Neuronal stem cell (in vitro differentiated cells): Measurements from ENCODE around the gene SREK1.
"Not testable (repeated sequence)": the region's sequence is repeated elsewhere in the genome, so short reads cannot be mapped to it uniquely, and the experiment has no call there.

Source experiments
- DNase-seq: peaks from one replicate; pipeline ENCODE4 v3.0.0-alpha.2; 2013; ENCODE audit warnings: low spot score
- H2AFZ ChIP-seq: one replicate; pipeline ENCODE4 v1.6.1; 2013; ENCODE audit warnings: mild to moderate bottlenecking, low read length, inconsistent platforms
- H2AK5ac ChIP-seq: 2 replicates; pipeline ENCODE4 v1.6.1; 2013; ENCODE audit warnings: low read depth, mild to moderate bottlenecking, inconsistent platforms, low read length, moderate library complexity, mixed read lengths
- H2BK120ac ChIP-seq: 2 replicates; pipeline ENCODE4 v1.6.1; 2013; ENCODE audit warnings: low read depth, mild to moderate bottlenecking, inconsistent platforms, low read length, moderate library complexity, mixed read lengths
- H2BK12ac ChIP-seq: one replicate; pipeline ENCODE4 v1.6.1; 2013; ENCODE audit warnings: low read length, inconsistent platforms
- H2BK15ac ChIP-seq: 2 replicates; pipeline ENCODE4 v1.6.1; 2013; ENCODE audit warnings: mild to moderate bottlenecking, low read length, inconsistent platforms, mixed read lengths
- H2BK5ac ChIP-seq: one replicate; pipeline ENCODE4 v1.6.1; 2013; ENCODE audit warnings: inconsistent platforms, mild to moderate bottlenecking, low read length, moderate library complexity
- H3K14ac ChIP-seq: one replicate; pipeline ENCODE4 v1.6.1; 2013; ENCODE audit warnings: low read length, inconsistent platforms
- H3K18ac ChIP-seq: 2 replicates; pipeline ENCODE4 v1.6.1; 2013; ENCODE audit warnings: low read length, inconsistent platforms
- H3K23ac ChIP-seq: 2 replicates; pipeline ENCODE4 v1.6.1; 2013; ENCODE audit warnings: low read depth, mild to moderate bottlenecking, mixed read lengths, low read length, inconsistent platforms; ENCODE audit not compliant: poor library complexity
- H3K27ac ChIP-seq: replicated peaks from 3 replicates; pipeline ENCODE4 v1.5.1; 2013; ENCODE audit warnings: low read length, inconsistent platforms
- H3K27me3 ChIP-seq, 3 experiments: 2 replicates each; pipeline ENCODE4 v1.6.1; 2013; ENCODE audit warnings: low read length in 3 of 3, mild to moderate bottlenecking in 2 of 3, inconsistent platforms in 1 of 3, low read depth in 1 of 3, mixed read lengths in 1 of 3, moderate library complexity in 1 of 3; ENCODE audit not compliant: control insufficient read depth in 3 of 3, insufficient read depth in 3 of 3
- H3K36me3 ChIP-seq, 2 donors: replicated peaks in 1 of 2; 2 replicates each; pipeline ENCODE4 v1.6.1; 2013; ENCODE audit warnings: low read length in 2 of 2; ENCODE audit not compliant: control insufficient read depth in 2 of 2, insufficient read depth in 2 of 2
- H3K4ac ChIP-seq: 2 replicates; pipeline ENCODE4 v1.6.1; 2013; ENCODE audit warnings: inconsistent platforms, mild to moderate bottlenecking, low read length, moderate library complexity
- H3K4me1 ChIP-seq, 2 donors: 1 replicate in 1 of 2; 2 replicates in 1 of 2; pipeline ENCODE4 v1.6.1; 2013; ENCODE audit warnings: low read length in 2 of 2, low read depth in 1 of 2; ENCODE audit not compliant: control insufficient read depth in 2 of 2, insufficient read depth in 1 of 2
- H3K4me2 ChIP-seq: one replicate; pipeline ENCODE4 v1.6.1; 2013; ENCODE audit warnings: mild to moderate bottlenecking, low read length, inconsistent platforms; ENCODE audit not compliant: insufficient read depth, poor library complexity, severe bottlenecking
- H3K4me3 ChIP-seq, 2 donors: 2 replicates each; pipeline ENCODE4 v1.5.1; 2013; ENCODE audit warnings: low read length in 2 of 2, mild to moderate bottlenecking in 2 of 2, inconsistent platforms in 1 of 2, moderate library complexity in 1 of 2
- H3K79me1 ChIP-seq: one replicate; pipeline ENCODE4 v1.6.1; 2013; ENCODE audit warnings: low read depth, mild to moderate bottlenecking, inconsistent platforms, low read length, moderate library complexity
- H3K9ac ChIP-seq: one replicate; pipeline ENCODE4 v1.6.1; 2013; ENCODE audit warnings: mild to moderate bottlenecking, low read depth, low read length, inconsistent platforms; ENCODE audit not compliant: poor library complexity
- H3K9me3 ChIP-seq, 2 donors: replicated peaks in 1 of 2; 2 replicates each; pipeline versions ENCODE3 to v1.6.1; 2013; ENCODE audit warnings: low read length in 2 of 2, mild to moderate bottlenecking in 2 of 2, inconsistent platforms in 1 of 2, low read depth in 1 of 2, mixed read lengths in 1 of 2, moderate library complexity in 1 of 2; ENCODE audit not compliant: control insufficient read depth in 2 of 2, insufficient read depth in 1 of 2
- H4K8ac ChIP-seq: one replicate; pipeline ENCODE4 v1.6.1; 2013; ENCODE audit warnings: low read depth, mild to moderate bottlenecking, inconsistent platforms, low read length, moderate library complexity
- H4K91ac ChIP-seq: one replicate; pipeline ENCODE4 v1.6.1; 2013; ENCODE audit warnings: low read length, low read depth, mild to moderate bottlenecking, inconsistent platforms; ENCODE audit not compliant: poor library complexity
- WGBS, 2 donors: extraction: QIAGEN DNeasy Blood & Tissue Kit; methylation state at CpG; one replicate each; pipeline ENCODE4 v1.1.7; 2013; ENCODE audit warnings: missing lambda C conversion rate in 2 of 2, mixed read lengths in 1 of 2; ENCODE audit not compliant: insufficient read length in 2 of 2, insufficient replicate concordance in 1 of 2; ENCODE audit errors: extremely low coverage in 2 of 2; 5-methylcytosine and 5-hydroxymethylcytosine counted together

SREK1 gene

DNA sequence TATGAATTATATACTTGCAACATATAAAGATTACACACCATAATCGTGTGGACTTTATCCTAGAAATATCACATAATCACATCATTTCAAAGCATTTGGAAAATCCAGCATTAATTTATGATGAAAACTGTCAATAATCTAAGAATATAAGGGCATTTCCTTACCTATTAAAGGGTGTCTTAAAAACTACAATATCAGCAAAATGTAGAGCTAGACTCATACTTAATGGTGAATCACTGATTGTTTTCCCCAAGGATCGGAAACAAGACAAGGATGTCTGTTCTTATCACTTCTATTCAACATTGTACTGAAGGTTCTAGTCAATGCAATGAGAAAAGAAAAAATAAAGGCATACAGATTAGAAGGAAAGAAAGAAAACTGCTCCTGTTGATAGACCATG lies 8.0 kb upstream of the SREK1 start:
- Histone ChIP-seq H3K4me2 (no peak overlapping the region), H3K4me3 (no peak overlapping the region), H2AFZ (no peak overlapping the region), H3K79me1 (no peaks in the 10 kb centered on the region), H2BK120ac (no peak overlapping the region), H3K4ac (no peak overlapping the region), H3K18ac (no peak overlapping the region), H4K8ac (no peak overlapping the region), H2BK15ac (no peak overlapping the region), H3K9me3 (no peaks in the 10 kb centered on the region), H3K27me3 (peaks cover 0 to 13% (median 0%) of the 10 kb centered on the region in 3 experiments), H4K91ac (no peak overlapping the region), H3K27ac (no peak overlapping the region), H3K9ac (no peak overlapping the region), H3K36me3 (no peaks in the 10 kb centered on the region), H2AK5ac (no peak overlapping the region), H3K14ac (no peak overlapping the region), H3K4me1 (no peaks in the 10 kb centered on the region), H3K23ac (no peak overlapping the region), H2BK12ac (no peak overlapping the region), H2BK5ac (no peak overlapping the region)
- WGBS, 2 donors, result no CpG with 5 or more reads among the region's 2 CpGs
- DNase-seq, result no peak

DNA sequence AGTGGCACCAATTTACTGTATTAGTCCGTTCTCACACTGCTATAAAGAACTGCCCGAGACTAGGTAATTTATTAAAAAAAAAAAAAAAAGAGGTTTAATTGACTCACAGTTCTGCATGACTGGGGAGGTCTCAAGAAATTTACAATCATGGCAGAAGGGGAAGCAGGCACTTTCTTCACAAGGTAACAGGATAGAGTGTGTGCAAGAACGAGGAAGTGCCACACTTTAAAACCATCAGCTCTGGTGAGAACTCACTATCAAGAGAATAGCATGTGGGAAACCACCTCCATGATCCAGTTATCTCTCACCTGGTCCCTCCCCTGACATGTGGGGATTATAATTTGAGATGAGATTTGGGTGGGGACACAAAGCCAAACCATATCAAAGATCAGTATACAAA lies 7.2 kb upstream of the SREK1 start:
- H2BK12ac ChIP-seq, H2BK15ac ChIP-seq, H3K4me1 ChIP-seq, H3K4me2 ChIP-seq, H2BK5ac ChIP-seq, DNase-seq, H3K14ac ChIP-seq, H2AFZ ChIP-seq, H2BK120ac ChIP-seq, H4K91ac ChIP-seq, H3K9ac ChIP-seq, H3K27ac ChIP-seq, H3K4ac ChIP-seq, H3K23ac ChIP-seq, H2AK5ac ChIP-seq, H3K36me3 ChIP-seq, H3K79me1 ChIP-seq, H3K9me3 ChIP-seq, H3K18ac ChIP-seq, H4K8ac ChIP-seq, H3K4me3 ChIP-seq: not testable (repeated sequence)
- no CpG with 5 or more reads among the region's 3 CpGs for WGBS, 2 donors
- peaks cover 0 to 13% (median 0%) of the 10 kb centered on the region in 3 experiments for H3K27me3 ChIP-seq

DNA sequence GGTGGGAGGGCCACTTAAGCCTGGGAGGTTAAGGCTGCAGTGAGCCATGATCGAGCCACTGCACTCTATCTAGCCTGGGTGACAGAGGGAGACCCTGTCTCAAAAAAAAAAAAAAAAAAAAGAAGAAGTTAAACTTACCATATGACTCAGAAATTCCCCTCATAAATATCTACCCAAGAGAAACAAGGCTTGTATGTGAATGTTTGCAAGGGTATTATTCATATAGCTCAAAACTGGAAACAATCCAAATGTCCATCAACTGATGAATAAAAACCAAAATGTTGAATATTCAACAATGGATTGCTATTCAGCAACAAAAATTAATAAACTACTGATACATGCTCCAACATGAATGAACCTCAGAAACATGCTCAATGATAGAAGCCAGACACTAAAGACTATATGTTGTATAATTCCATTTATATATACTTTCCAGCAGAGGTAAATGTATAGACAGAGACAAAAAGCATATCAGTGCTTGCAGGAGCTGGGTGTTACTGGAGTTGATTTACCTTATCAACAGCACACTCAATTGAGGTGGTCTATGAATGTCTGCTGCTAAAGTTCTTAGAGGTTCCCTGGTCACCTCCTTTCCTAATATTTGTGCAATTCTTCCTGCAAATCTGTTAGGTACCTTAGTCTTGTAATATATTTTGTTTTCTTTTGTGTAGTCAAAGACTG lies 5.3 kb upstream of the SREK1 start:
- Histone ChIP-seq H2BK5ac (no peak overlapping the region), H2BK12ac (no peak overlapping the region), H3K9me3 (no peaks in the 10 kb centered on the region), H3K9ac (no peak overlapping the region), H3K79me1 (no peaks in the 10 kb centered on the region), H4K91ac (no peak overlapping the region), H3K4me1 (peaks cover 2% of the 10 kb centered on the region in 2 donors), H3K23ac (no peak overlapping the region), H3K4me2 (no peak overlapping the region), H3K14ac (no peak overlapping the region), H2BK120ac (no peak overlapping the region), H3K18ac (no peak overlapping the region), H3K4ac (no peak overlapping the region), H3K27ac (no peak overlapping the region), H2AK5ac (no peak overlapping the region), H4K8ac (no peak overlapping the region), H2AFZ (no peak overlapping the region), H3K27me3 (peaks cover 0 to 13% (median 0%) of the 10 kb centered on the region in 3 experiments), H2BK15ac (no peak overlapping the region), H3K36me3 (no peaks in the 10 kb centered on the region), H3K4me3 (no peak overlapping the region)
- DNase-seq, result no peak
- WGBS, 2 donors, result no CpG with 5 or more reads among the region's 1 CpG

DNA sequence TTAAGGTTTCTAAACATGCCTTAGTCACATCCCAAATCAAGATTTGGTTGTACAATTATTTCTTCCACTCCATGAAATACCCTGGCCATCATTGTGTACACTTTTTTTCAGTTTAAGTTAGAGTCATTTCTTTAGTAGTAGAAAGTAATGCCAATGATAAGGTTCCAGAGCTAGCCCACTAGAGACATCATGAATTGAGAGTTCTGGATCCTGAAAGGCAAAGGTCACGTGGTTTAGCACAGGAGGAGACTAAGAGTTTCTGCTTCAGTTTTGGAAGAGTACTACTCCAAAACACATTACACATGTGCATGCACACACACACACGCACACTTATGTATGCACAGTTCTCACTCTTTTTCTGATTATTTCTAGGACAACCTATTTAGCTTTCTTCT lies 4.8 kb upstream of the SREK1 start:
- Histone ChIP-seq H3K4ac (no peak overlapping the region), H3K79me1 (no peaks in the 10 kb centered on the region), H4K8ac (no peak overlapping the region), H3K27me3 (peaks cover 0 to 13% (median 0%) of the 10 kb centered on the region in 3 experiments), H3K9me3 (no peaks in the 10 kb centered on the region), H3K36me3 (no peaks in the 10 kb centered on the region), H3K27ac (no peak overlapping the region), H2BK12ac (no peak overlapping the region), H2BK120ac (no peak overlapping the region), H3K4me1 (peaks cover 2% of the 10 kb centered on the region in 2 donors), H4K91ac (no peak overlapping the region), H3K14ac (no peak overlapping the region), H3K4me2 (no peak overlapping the region), H2AFZ (no peak overlapping the region), H2BK15ac (no peak overlapping the region), H3K18ac (no peak overlapping the region), H2AK5ac (no peak overlapping the region), H3K23ac (no peak overlapping the region), H3K4me3 (no peak overlapping the region), H2BK5ac (no peak overlapping the region), H3K9ac (no peak overlapping the region)
- no CpG with 5 or more reads among the region's 2 CpGs for whole genome bisulfite sequencing, 2 donors
- DNase-seq, result no peak
